HG03159 (cell line): ENCODE data around the gene SKA2.
"Not testable (repeated sequence)": the region's sequence is repeated elsewhere in the genome, so short reads cannot be mapped to it uniquely, and the experiment has no call there.

Experiments used
- ATAC-seq: cut with Tn5 transposase; IDR thresholded peaks from one replicate; pipeline ENCODE4 v1.9.1; 2021; ENCODE audit warnings: mild to moderate bottlenecking, moderate library complexity; ENCODE audit not compliant: unreplicated experiment

SKA2 gene

GRCh38 chr17:59152925-59153324 lies 2.1 kb downstream of the SKA2 start:
- ATAC-seq, result no peak

GRCh38 chr17:59151591-59151990 lies 3.4 kb downstream of the SKA2 start:
- ATAC-seq, result no peak

DNA sequence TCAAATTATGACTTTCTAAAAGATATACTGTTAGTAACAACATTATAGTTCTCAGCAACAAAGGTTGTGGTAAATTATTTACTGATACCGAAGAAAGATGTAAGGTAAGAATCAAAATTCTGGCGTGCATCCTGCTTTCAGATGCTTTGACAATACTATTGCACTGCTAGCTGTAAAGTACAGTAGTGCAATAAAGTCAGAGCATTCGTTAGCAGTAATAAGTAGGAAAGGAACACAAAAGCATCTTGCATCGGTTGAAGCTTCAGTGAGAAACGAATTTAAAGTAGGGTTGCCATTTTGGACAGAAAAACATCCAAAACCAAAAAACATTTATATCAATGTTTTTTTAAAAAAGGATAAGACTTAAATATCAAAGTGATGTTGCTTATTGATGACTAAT lies 4.0 kb downstream of the SKA2 start:
- ATAC-seq, result no peak

DNA sequence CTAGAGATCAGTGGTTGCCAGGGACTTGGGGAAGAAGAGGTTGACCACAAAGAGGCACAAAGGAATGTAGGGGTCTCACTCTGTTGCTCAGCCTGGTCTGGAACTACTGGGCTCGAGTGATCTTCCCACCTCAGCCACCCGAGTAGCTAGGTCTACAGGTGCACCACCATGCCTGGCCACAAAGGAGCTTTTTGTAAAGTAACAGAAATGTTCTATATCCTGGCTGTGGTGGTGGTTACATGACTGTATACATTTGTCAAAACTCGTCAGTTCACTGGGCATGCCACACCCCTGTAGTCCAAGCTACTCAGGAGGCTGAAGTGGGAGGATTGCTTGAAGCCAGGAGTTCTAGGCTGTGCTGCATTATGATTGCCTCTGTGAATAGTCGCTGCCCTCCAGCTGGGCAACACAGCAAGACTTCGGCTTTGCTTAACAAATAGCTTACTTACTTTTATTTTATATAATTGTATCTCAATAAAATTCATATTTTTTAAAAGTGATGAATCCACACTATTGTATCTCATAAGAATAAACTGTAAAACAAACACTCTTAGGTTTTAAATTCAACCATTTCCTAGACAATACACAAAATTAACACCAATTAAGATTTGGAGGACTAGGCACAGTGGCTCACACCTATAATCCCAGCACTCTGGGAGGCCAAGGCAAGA lies 5.0 kb downstream of the SKA2 start:
- ATAC-seq, result no peak

DNA sequence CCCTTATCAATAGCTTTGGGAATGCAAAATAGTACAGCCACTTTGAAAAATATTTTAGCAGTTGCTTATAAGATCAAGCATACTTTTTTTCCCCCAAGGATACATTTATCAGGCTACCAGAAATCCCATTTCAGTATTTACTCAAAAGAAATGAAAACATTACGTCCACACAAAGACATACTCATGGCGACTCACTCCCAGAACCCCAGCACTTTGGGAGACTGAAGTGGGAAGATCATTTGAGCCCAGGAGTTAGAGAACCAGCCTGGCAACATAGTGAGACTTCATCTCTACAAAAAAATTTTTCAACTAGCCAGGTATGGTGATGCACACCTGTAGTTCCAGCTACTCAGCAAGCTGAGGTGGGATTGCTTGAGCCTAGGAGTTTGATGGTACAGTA lies 5.9 kb downstream of the SKA2 start:
- ATAC-seq, result no peak

- ATAC-seq, result no peak
These were observed 9.4 kb downstream of the SKA2 start for GRCh38 chr17:59145571-59146096.

GRCh38 chr17:59141860-59142259 lies 13.1 kb downstream of the SKA2 start:
- ATAC-seq, result no peak

DNA sequence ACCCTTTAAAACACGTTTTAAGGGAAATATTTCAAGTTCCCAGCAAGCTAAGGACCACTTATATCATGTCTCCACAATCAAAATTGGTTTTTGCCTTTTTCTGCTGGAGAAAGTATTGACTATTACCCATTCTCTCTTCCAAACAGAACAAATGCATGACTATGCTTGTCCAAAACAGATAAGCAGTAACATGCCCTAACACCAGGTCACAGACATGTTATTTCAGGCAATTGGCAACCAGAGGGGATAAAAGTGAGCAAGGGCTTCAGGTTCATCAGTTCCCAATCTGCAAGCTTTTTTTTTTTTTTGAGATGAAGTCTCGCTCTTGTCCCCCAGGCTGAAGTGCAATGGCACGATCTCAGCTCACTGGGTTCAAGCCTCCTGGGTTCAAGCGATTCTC lies 15.0 kb downstream of the SKA2 start:
- no peak for ATAC-seq

- not testable (repeated sequence) for ATAC-seq
These were observed 16.6 kb downstream of the SKA2 start for GRCh38 chr17:59138339-59138738.

DNA sequence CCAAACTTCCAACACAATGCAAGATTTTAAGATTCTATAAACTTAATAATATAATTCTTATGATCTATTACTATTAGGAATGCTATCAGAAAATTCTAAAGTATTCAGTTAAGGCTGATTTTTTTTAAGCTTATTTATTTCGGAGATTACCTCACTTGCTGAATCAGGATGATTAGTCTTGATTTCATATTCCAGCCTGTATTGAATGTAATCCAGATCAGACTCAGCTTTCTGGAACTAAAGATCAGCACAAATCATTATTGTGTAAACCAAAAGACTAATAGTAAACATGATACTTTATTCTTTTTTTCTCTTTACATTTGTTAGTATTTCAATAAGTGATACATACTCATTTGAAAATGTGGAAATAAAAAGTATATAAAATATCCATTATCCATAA lies 23.9 kb downstream of the SKA2 start:
- ATAC-seq, result no peak

- ATAC-seq, result no peak
These were observed 25.2 kb downstream of the SKA2 start for GRCh38 chr17:59129814-59130213.

GRCh38 chr17:59126809-59127417 lies 28.1 kb downstream of the SKA2 start:
- no peak for ATAC-seq

- ATAC-seq, result no peak
These were observed 30.3 kb downstream of the SKA2 start for GRCh38 chr17:59124665-59125064.

- ATAC-seq, result no peak
These were observed 33.0 kb downstream of the SKA2 start for GRCh38 chr17:59121901-59122480.

GRCh38 chr17:59115474-59115873 lies 39.5 kb downstream of the SKA2 start:
- no peak for ATAC-seq

DNA sequence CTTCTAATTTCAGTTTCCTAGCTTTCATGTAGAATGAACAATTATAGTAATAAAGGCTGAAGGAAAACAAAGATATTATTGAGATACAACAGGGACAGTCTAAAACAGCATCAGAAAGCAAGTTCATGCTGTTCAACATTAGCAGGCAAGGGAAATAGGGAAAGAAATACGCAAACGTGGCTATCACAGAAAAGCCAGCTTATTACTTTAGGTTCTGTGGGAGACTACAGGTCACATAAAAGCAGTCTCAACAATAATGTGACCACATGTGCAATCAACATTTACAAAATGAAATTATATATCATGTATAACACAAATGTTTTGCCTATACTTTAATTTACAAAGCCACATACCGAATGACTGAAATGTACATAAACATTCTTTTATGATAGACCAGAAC lies 43.4 kb downstream of the SKA2 start:
- ATAC-seq, result no peak

DNA sequence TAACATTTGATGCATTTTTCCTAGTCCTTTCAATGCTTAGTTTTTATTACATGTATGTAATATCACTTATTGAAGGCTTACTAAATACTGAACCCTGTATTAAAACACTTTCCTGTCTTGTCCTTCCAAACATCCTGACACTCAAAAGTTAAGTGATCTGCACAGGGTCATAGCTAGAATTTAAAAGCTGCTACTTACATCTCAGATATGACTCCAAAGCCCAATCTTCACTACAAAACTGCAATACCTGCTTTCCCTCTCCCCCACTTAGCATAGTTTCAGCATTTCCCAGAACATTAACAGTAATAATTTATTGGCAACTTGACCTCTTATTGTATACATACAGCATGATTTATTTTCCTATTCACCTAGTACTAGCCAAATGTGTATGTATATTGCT lies 44.0 kb downstream of the SKA2 start:
- no peak for ATAC-seq

DNA sequence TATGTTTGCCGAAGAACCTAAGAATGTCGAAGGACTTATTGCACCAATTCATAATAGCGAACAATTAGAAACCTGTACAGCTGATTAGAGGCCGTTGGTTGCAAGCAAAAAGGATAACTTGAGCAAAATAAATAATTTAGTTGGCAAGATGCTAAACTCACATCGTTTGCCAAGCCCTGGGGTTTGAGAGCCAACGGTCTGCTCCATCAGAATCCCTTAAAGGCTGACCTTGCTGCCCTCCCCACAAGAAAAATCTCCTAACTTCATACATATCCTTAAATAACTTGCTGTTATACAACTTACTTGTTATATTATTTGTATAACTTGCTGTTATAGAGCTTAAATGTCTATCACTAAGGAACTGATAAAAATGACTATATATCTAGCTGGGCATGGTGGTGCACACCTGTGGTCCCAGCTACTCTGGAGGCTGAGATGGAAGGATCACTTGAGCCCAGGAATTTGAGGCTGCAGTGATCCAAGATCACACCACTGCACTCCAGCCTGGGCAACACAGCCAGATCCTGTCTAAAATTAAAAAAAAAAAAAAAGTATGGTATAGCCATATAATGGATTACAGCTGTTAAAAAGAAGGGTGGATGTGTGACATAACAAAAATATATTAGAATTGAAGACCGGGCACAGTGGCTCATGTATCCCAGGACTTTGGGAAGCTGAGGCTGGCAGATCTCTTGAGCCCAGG lies 46.4 kb downstream of the SKA2 start:
- no peak for ATAC-seq

- peak; percentile 5 for ATAC-seq
These were observed 47.7 kb downstream of the SKA2 start for GRCh38 chr17:59107306-59107670.

DNA sequence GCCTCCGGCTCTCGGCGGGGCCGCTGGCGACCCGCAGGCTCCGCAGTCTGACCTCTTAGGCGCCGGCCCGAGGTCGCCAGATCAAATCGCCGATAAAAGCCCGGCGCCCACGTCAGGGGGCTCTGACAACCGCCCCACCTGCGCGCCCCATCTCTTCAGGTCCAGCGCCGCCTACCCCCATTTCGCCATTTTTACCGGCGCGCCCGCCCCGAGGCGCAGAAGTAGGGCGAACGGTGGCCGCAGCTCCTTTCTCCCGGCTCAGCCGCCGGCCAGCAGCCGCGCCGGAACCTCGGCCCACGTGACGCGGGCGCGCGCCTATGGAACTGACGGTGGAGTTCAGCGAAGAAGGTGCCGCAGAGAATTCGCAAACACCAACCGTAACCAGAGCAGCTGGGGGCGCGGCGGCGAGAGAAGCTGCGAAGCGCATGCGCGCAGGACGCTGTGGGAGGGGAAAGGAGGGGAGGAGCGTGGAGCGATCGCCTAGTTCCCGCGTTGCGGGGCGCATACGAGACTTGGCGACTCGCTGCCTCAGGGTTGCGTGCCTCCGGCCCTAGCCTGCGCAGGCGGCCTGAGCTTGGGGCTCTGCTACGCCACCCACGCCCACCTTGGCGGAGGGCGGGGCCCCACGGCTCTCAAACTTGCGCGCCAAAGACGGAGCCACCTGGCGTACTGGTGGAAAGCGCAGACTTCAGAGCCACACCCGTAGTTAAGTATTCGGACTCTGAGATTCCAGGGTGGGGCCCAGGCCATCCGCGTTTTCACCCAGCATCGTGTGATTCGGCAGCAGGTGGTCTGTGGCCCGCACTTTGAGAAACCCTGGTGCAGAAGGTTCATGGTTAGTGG lies 48.3 kb downstream of the SKA2 start, which contains the start of gene TRIM37:
TRIM37 (minus strand) TSS at position 418 of the 843 bp plus-strand sequence. CDS start 419 bp downstream, outside the sequence.
- peak; percentile 91 for ATAC-seq
